HepG2 (cell line): Measurements from ENCODE around the gene CTDP1. TPM values are rescaled to one million over a fixed set of nuclear protein-coding genes. Genes with fewer than 3 reads are reported as not detected.

ENCODE experiments used
- AGO2 ChIP-seq: fragments of 200-400 bp; formaldehyde crosslinking; optimal IDR thresholded peaks from 2 replicates; pipeline ENCODE3; 2017; ENCODE audit warnings: mild to moderate bottlenecking, low read depth, low read length, moderate library complexity
- FUBP1 ChIP-seq: sonication (generic); formaldehyde crosslinking; IDR thresholded peaks from 2 replicates; pipeline ENCODE4 v1.5.1; 2020; ENCODE audit warnings: missing genetic modification reagents, mild to moderate bottlenecking, borderline replicate concordance
- HOXD1 ChIP-seq: sonication (generic); formaldehyde crosslinking; IDR thresholded peaks from 2 replicates; pipeline ENCODE4 v1.5.0; 2020; ENCODE audit warnings: missing genetic modification reagents
- KAT2B ChIP-seq: fragments of 150-350 bp; IDR thresholded peaks from 2 replicates; pipeline ENCODE4 v1.6.1; 2014; ENCODE audit warnings: low read depth, low read length, borderline replicate concordance
- MAFF ChIP-seq: IDR thresholded peaks from 2 replicates; pipeline ENCODE4 v1.6.1; 2011; ENCODE audit warnings: low read depth, low read length, improper control_type of control experiment
- MBNL3 ChIP-seq: fragments of 250-450 bp; sonication (Bioruptor Pico); conservative IDR thresholded peaks from 2 replicates; pipeline ENCODE4 v1.8.0; 2022; ENCODE audit warnings: mild to moderate bottlenecking, inconsistent platforms
- MXD4 ChIP-seq: IDR thresholded peaks from 2 replicates; pipeline ENCODE4 v1.6.1; 2016; ENCODE audit warnings: mild to moderate bottlenecking, missing biosample characterization, missing genetic modification reagents
- NFE2L1 ChIP-seq: sonication (generic); formaldehyde crosslinking; IDR thresholded peaks from 2 replicates; pipeline ENCODE4 v1.4.0; 2020; ENCODE audit warnings: missing genetic modification reagents, mild to moderate bottlenecking, borderline replicate concordance
- PAF1 ChIP-seq: IDR thresholded peaks from 2 replicates; pipeline ENCODE4 v1.6.1; 2016; ENCODE audit warnings: missing genetic modification reagents, missing compliant biosample characterization
- POLR2AphosphoS5 ChIP-seq: IDR thresholded peaks from 2 replicates; pipeline ENCODE4 v1.6.1; 2012; ENCODE audit warnings: low read depth, low read length
- PRDM15 ChIP-seq: sonication (generic); formaldehyde crosslinking; IDR thresholded peaks from 2 replicates; pipeline ENCODE4 v1.4.0; 2020; ENCODE audit warnings: missing genetic modification reagents
- RAD51 ChIP-seq: fragments of 450-650 bp; IDR thresholded peaks from 2 replicates; pipeline ENCODE4 v1.6.1; 2016; ENCODE audit warnings: borderline replicate concordance
- SP2 ChIP-seq: sonication (generic); formaldehyde crosslinking; IDR thresholded peaks from 2 replicates; pipeline ENCODE4 v1.5.1; 2020; ENCODE audit warnings: mild to moderate bottlenecking, missing genetic modification reagents
- STAG1 ChIP-seq: sonication (generic); formaldehyde crosslinking; IDR thresholded peaks from 2 replicates; pipeline ENCODE4 v1.4.0; 2020; ENCODE audit warnings: missing genetic modification reagents
- TGIF2 ChIP-seq: IDR thresholded peaks from 2 replicates; pipeline ENCODE4 v1.6.1; 2016; ENCODE audit warnings: control low read depth, missing compliant biosample characterization
- ZFP36 ChIP-seq: fragments of 150-350 bp; IDR thresholded peaks from 2 replicates; pipeline ENCODE4 v1.6.1; 2018; ENCODE audit warnings: borderline replicate concordance, low read length, low read depth; ENCODE audit not compliant: partially characterized antibody
- ZNF432 ChIP-seq: sonication (generic); formaldehyde crosslinking; IDR thresholded peaks from 2 replicates; pipeline ENCODE4 v1.5.0; 2020; ENCODE audit warnings: missing genetic modification reagents, mild to moderate bottlenecking, borderline replicate concordance
- ZNF547 ChIP-seq: sonication (generic); formaldehyde crosslinking; IDR thresholded peaks from 2 replicates; pipeline ENCODE4 v1.5.1; 2020; ENCODE audit warnings: mild to moderate bottlenecking, missing genetic modification reagents
- ZNF839 ChIP-seq: sonication (generic); formaldehyde crosslinking; IDR thresholded peaks from 2 replicates; pipeline ENCODE4 v1.4.0; 2020; ENCODE audit warnings: missing genetic modification reagents, mild to moderate bottlenecking, borderline replicate concordance
- polyA plus RNA-seq, 8 experiments: library from polyadenylated mRNA; depleted of rRNA in 3 of 8; stranded (reverse) in 7 of 8; unstranded in 1 of 8; fragments of >200 nt; fragmentation: Illumina TruSeq in 4 of 8; extraction: Trizol in 4 of 8; gene quantifications; 2 replicates each; pipeline versions ENCODE4 v1.2.1 to v1.2.3, GENCODE V29; 2011 to 2016; ENCODE audit warnings: low read depth in 4 of 8, missing spikeins in 1 of 8, mixed read lengths in 1 of 8; ENCODE audit not compliant: insufficient read depth in 1 of 8
- total RNA-seq, 5 experiments: library from RNA; depleted of rRNA; stranded (reverse); fragments of >200 nt; fragmentation: Illumina TruSeq; extraction: Trizol; gene quantifications; 2 replicates each; pipeline ENCODE4 v1.2.3, GENCODE V29; 2016; ENCODE audit warnings: low read depth in 1 of 5

The CTDP1 gene
- total and polyA plus RNA-seq, 2 of the 13 experiments (the other 11 are each of a cell fraction or from before 2014, with no cell fraction given): 6.9 to 11.0 TPM

- TF ChIP-seq FUBP1 (0 out of 2 replicates have a peak, but pooled peaks have one; percentile 33), ZFP36 (no peak), PRDM15 (CRISPR knock-in tag) (0 out of 2 replicates have a peak, but pooled peaks have one; percentile 2), HOXD1 (CRISPR knock-in tag) (no peak; the same call in 1 of the 2 replicates), MAFF (no peak), RAD51 (no peak), PAF1 (CRISPR knock-in tag) (no peak), ZNF432 (CRISPR knock-in tag) (no peak), NFE2L1 (CRISPR knock-in tag) (no peak), MXD4 (CRISPR knock-in tag) (peak; percentile 79), ZNF839 (CRISPR knock-in tag) (no peak), POLR2AphosphoS5 (peak; percentile 65), AGO2 (no peak), MBNL3 (CRISPR knock-in tag) (no peak), ZNF547 (CRISPR knock-in tag) (peak; percentile 92), TGIF2 (CRISPR knock-in tag) (no peak), SP2 (CRISPR knock-in tag) (peak; percentile 71), STAG1 (0 out of 2 replicates have a peak, but pooled peaks have one; percentile 9), KAT2B (no peak)
Observed at GRCh38 chr18:79678665-79679551, 695 bp upstream of the CTDP1 start (continued).
